Measurements from ENCODE around the gene CRIP1.
A peak's percentile ranks its signal among the peaks of the same experiment; 100 is the strongest.

- TF ChIP-seq, protein P1, sequence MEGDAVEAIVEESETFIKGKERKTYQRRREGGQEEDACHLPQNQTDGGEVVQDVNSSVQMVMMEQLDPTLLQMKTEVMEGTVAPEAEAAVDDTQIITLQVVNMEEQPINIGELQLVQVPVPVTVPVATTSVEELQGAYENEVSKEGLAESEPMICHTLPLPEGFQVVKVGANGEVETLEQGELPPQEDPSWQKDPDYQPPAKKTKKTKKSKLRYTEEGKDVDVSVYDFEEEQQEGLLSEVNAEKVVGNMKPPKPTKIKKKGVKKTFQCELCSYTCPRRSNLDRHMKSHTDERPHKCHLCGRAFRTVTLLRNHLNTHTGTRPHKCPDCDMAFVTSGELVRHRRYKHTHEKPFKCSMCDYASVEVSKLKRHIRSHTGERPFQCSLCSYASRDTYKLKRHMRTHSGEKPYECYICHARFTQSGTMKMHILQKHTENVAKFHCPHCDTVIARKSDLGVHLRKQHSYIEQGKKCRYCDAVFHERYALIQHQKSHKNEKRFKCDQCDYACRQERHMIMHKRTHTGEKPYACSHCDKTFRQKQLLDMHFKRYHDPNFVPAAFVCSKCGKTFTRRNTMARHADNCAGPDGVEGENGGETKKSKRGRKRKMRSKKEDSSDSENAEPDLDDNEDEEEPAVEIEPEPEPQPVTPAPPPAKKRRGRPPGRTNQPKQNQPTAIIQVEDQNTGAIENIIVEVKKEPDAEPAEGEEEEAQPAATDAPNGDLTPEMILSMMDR (optimal IDR thresholded peaks at IDR 0.05 in 1 of 3, IDR thresholded peaks at IDR 0.05 in 1 of 3, conservative IDR thresholded peaks at IDR 0.05 in 1 of 3; ENCODE audit: extremely low read depth in 1 of 3, insufficient read depth in 2 of 3, low read length in 3 of 3): peak; percentile 68 to 99 (median 70)
- TF ChIP-seq EZH2 (IDR thresholded peaks at IDR 0.05; ENCODE audit: low read length): no peak
Observed at GRCh38 chr14:105537580-105538474, 51.1 kb downstream of the CRIP1 start.

All from keratinocyte (primary cell).